CD14-positive monocyte (primary cell): ENCODE data around the gene APOA1. TPM values are rescaled to one million over a fixed set of nuclear protein-coding genes. Genes with fewer than 3 reads are reported as not detected.

Experiments
- DNase-seq, 3 donors: peaks; one replicate each; pipeline ENCODE4 v3.0.0-alpha.2; 2011 to 2022
- H2AFZ ChIP-seq: 2 replicates; pipeline ENCODE4 v1.6.0; 2012; ENCODE audit warnings: mild to moderate bottlenecking, low read depth, low read length, inconsistent platforms; ENCODE audit not compliant: insufficient read depth, poor library complexity, severe bottlenecking
- H3K27ac ChIP-seq, 2 donors: 1 replicate in 1 of 2; 2 replicates in 1 of 2; pipeline ENCODE4 v1.5.1; 2012 to 2013; ENCODE audit warnings: low read length in 2 of 2, control low read depth in 1 of 2, inconsistent platforms in 1 of 2, low read depth in 1 of 2, mild to moderate bottlenecking in 1 of 2
- H3K27me3 ChIP-seq, 2 donors: one replicate each; pipeline versions ENCODE4 v1.6.0 to v1.6.1; 2011 to 2013; ENCODE audit warnings: low read length in 2 of 2; ENCODE audit not compliant: control insufficient read depth in 2 of 2, insufficient read depth in 2 of 2
- H3K36me3 ChIP-seq, 2 donors: replicated peaks in 1 of 2; 1 replicate in 1 of 2; 2 replicates in 1 of 2; pipeline versions ENCODE4 v1.5.1 to v1.6.1; 2012 to 2013; ENCODE audit warnings: low read length in 2 of 2, control low read depth in 1 of 2, inconsistent platforms in 1 of 2, mild to moderate bottlenecking in 1 of 2; ENCODE audit not compliant: insufficient read depth in 2 of 2, control insufficient read depth in 1 of 2
- H3K4me1 ChIP-seq, 2 donors: 1 replicate in 1 of 2; 2 replicates in 1 of 2; pipeline versions ENCODE4 v1.5.1 to v1.6.1; 2012 to 2013; ENCODE audit warnings: low read length in 2 of 2, control low read depth in 1 of 2, inconsistent platforms in 1 of 2, mild to moderate bottlenecking in 1 of 2, moderate library complexity in 1 of 2; ENCODE audit not compliant: insufficient read depth in 2 of 2, control insufficient read depth in 1 of 2
- H3K4me2 ChIP-seq: replicated peaks from 2 replicates; pipeline ENCODE3; 2012; ENCODE audit warnings: low read length, moderate library complexity, mild to moderate bottlenecking; ENCODE audit not compliant: poor library complexity, severe bottlenecking; ENCODE audit errors: extremely low read depth
- H3K4me3 ChIP-seq, 3 experiments: fragments of 200-600 bp in 1 of 3; sonication (generic) in 1 of 3; replicated peaks in 1 of 3; 1 replicate in 2 of 3; 2 replicates in 1 of 3; pipeline ENCODE4 v1.5.1; 2011 to 2013; ENCODE audit warnings: low read length in 3 of 3, mild to moderate bottlenecking in 3 of 3, control low read depth in 2 of 3, low read depth in 2 of 3, inconsistent platforms in 1 of 3, moderate library complexity in 1 of 3
- H3K79me2 ChIP-seq: 2 replicates; pipeline ENCODE4 v1.6.0; 2012; ENCODE audit warnings: mild to moderate bottlenecking, control low read depth, inconsistent platforms, low read length, moderate library complexity; ENCODE audit not compliant: insufficient read depth
- H3K9ac ChIP-seq: 2 replicates; pipeline ENCODE4 v1.6.0; 2017; ENCODE audit warnings: low read length, mild to moderate bottlenecking; ENCODE audit not compliant: insufficient read depth, poor library complexity, severe bottlenecking
- H3K9me3 ChIP-seq, 2 donors: replicated peaks in 1 of 2; 1 replicate in 1 of 2; 2 replicates in 1 of 2; pipeline versions ENCODE4 v1.5.1 to v1.6.1; 2012 to 2013; ENCODE audit warnings: low read length in 2 of 2, control low read depth in 1 of 2; ENCODE audit not compliant: control insufficient read depth in 1 of 2, insufficient read depth in 1 of 2
- H4K20me1 ChIP-seq: 2 replicates; pipeline ENCODE4 v1.6.0; 2012; ENCODE audit warnings: mild to moderate bottlenecking, low read length, control low read depth, moderate library complexity; ENCODE audit not compliant: insufficient read depth
- H3K27ac Mint-ChIP-seq, 7 donors: one replicate each; pipeline ENCODE4 v1.8.0; 2020; ENCODE audit warnings: mild to moderate bottlenecking in 7 of 7, mixed read lengths in 7 of 7, moderate library complexity in 6 of 7, inconsistent platforms in 2 of 7
- H3K27me3 Mint-ChIP-seq, 3 donors: one replicate each; pipeline ENCODE4 v1.8.0; 2021 to 2022; ENCODE audit warnings: low read depth in 3 of 3, mild to moderate bottlenecking in 3 of 3, mixed read lengths in 3 of 3, moderate library complexity in 3 of 3, inconsistent platforms in 1 of 3
- H3K36me3 Mint-ChIP-seq, 2 donors: one replicate each; pipeline ENCODE4 v1.8.0; 2020; ENCODE audit warnings: mixed read lengths in 2 of 2, inconsistent platforms in 1 of 2, mild to moderate bottlenecking in 1 of 2
- H3K4me1 Mint-ChIP-seq: one replicate; pipeline ENCODE4 v1.8.0; 2020; ENCODE audit warnings: mild to moderate bottlenecking, mixed read lengths
- H3K4me3 Mint-ChIP-seq, 2 donors: one replicate each; pipeline ENCODE4 v1.8.0; 2020; ENCODE audit warnings: mild to moderate bottlenecking in 2 of 2, mixed read lengths in 2 of 2, moderate library complexity in 1 of 2
- H3K9me3 Mint-ChIP-seq, 7 donors: one replicate each; pipeline ENCODE4 v1.8.0; 2020 to 2022; ENCODE audit warnings: mixed read lengths in 7 of 7, mild to moderate bottlenecking in 6 of 7, moderate library complexity in 6 of 7, inconsistent platforms in 2 of 7
- WGBS: methylation state at CpG from one replicate; pipeline ENCODE4 v1.1.5; 2013; ENCODE audit warnings: missing lambda C conversion rate; ENCODE audit not compliant: insufficient coverage; 5-methylcytosine and 5-hydroxymethylcytosine counted together
- intact Hi-C, 2 donors: fragments of 100-400 bp; cut with micrococcal nuclease; formaldehyde crosslinking; loops; one replicate each; pipeline versions ENCODE4 v1.15.0 to v1.15.1; 2023
- polyA plus RNA-seq, 3 donors: library from polyadenylated mRNA; depleted of rRNA in 1 of 3; unstranded in 2 of 3; stranded (reverse) in 1 of 3; fragments of 300-500 nt in 2 of 3; fragments of >200 nt in 1 of 3; fragmentation: Illumina TruSeq in 2 of 3; gene quantifications; 1 replicate in 2 of 3; 2 replicates in 1 of 3; pipeline ENCODE4 v1.2.3, GENCODE V29; 2012 to 2021
- TF ChIP-seq, protein P1 (sequence below): fragments of 200-600 bp; IDR thresholded peaks from one replicate; pipeline ENCODE4 v1.8.0; 2022; ENCODE audit warnings: antibody characterized with exemption, mild to moderate bottlenecking

Gene APOA1
- polyA plus RNA-seq, 3 donors: 0.29 TPM; not detected in 2

DNA sequence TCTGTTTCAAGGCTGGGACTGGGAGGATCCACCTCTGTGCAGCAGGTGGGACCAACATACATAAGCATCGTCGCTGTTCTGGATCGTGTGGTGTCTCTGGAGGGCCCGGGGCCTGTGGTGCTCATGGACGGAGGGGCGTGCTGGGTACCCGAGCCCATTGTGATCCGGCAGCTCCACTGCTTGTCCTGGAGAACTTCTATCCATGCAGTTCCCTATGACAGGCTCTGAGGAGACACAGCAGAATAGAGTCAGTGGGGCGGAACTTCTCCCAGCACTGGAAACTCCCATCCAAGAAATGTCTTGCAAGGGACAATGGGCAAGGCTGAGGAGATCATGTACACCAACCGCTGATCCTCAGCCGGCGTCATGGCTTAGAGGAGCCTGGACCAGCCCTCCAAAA, 11.6 kb upstream of the APOA1 start:
- Histone ChIP-seq H3K27me3 (no peaks in the 10 kb centered on the region), H3K9me3 (no peaks in the 10 kb centered on the region), H3K36me3 (peaks cover 53 to 61% of the 10 kb centered on the region in 2 donors), H3K27ac (no peak overlapping the region), H3K79me2 (no peaks in the 10 kb centered on the region), H3K4me3 (no peak overlapping the region), H3K4me1 (peaks cover 30 to 39% of the 10 kb centered on the region in 2 donors), H2AFZ (no peak overlapping the region), H3K9ac (no peak overlapping the region), H3K4me2 (no peak overlapping the region), H4K20me1 (peaks cover 26% of the 10 kb centered on the region)
- Mint-ChIP-seq H3K4me3 (no peak overlapping the region), H3K4me1 (peaks cover 35% of the 10 kb centered on the region), H3K36me3 (peaks cover 65 to 72% of the 10 kb centered on the region in 2 donors), H3K27me3 (no peaks in the 10 kb centered on the region), H3K27ac (no peak overlapping the region), H3K9me3 (no peaks in the 10 kb centered on the region)
- TF ChIP-seq, protein P1, sequence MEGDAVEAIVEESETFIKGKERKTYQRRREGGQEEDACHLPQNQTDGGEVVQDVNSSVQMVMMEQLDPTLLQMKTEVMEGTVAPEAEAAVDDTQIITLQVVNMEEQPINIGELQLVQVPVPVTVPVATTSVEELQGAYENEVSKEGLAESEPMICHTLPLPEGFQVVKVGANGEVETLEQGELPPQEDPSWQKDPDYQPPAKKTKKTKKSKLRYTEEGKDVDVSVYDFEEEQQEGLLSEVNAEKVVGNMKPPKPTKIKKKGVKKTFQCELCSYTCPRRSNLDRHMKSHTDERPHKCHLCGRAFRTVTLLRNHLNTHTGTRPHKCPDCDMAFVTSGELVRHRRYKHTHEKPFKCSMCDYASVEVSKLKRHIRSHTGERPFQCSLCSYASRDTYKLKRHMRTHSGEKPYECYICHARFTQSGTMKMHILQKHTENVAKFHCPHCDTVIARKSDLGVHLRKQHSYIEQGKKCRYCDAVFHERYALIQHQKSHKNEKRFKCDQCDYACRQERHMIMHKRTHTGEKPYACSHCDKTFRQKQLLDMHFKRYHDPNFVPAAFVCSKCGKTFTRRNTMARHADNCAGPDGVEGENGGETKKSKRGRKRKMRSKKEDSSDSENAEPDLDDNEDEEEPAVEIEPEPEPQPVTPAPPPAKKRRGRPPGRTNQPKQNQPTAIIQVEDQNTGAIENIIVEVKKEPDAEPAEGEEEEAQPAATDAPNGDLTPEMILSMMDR: no peak
- intact Hi-C loops: no loop called here
- no peak for DNase-seq
- 91% methylated on average over 12 of the region's 12 CpGs for WGBS

DNA sequence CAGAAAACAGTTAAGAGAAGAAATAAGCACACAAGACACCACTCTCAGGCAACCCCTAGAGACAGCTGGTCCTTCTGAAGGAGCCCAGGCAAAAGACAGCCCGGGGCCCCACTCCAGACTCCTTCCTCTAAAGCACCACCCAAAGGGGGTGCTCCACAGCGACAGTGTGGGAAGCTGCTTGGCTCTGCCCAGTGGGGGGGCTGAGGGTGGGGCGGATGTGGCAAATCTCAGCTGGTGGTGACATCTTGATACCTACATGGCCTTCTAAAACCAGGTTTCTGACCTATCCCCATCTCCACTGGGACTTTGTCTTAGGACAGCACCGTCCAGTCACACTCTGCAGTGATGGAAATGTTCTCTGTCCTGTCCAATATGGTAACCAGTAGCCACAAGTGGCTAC, 10.2 kb upstream of the APOA1 start:
- intact Hi-C loops: no loop called here
- no peak overlapping the region for H3K27ac Mint-ChIP-seq
- H3K4me3 Mint-ChIP-seq: no peak overlapping the region

More for the DNA sequence above, 10.2 kb upstream of the APOA1 start:
- Mint-ChIP-seq H3K4me1 (peaks cover 20% of the 10 kb centered on the region), H3K27me3 (no peaks in the 10 kb centered on the region), H3K36me3 (peaks cover 76 to 78% of the 10 kb centered on the region in 2 donors), H3K9me3 (peaks cover 0 to 1% (median 0%) of the 10 kb centered on the region in 7 donors)
- Histone ChIP-seq H3K27ac (no peak overlapping the region), H3K4me1 (peaks cover 16 to 24% of the 10 kb centered on the region in 2 donors), H3K4me2 (no peak overlapping the region), H3K27me3 (no peaks in the 10 kb centered on the region), H4K20me1 (peaks cover 16% of the 10 kb centered on the region), H3K36me3 (peaks cover 60 to 74% of the 10 kb centered on the region in 2 donors), H3K4me3 (no peak overlapping the region), H3K9me3 (no peaks in the 10 kb centered on the region), H2AFZ (no peak overlapping the region), H3K9ac (no peak overlapping the region), H3K79me2 (no peaks in the 10 kb centered on the region)
- WGBS: 100% methylated on average over 1 of the region's 4 CpGs
- TF ChIP-seq, protein P1: no peak
- DNase-seq: no peak
